K562 (cell line): ENCODE results near the gene VPS4B. TPM values are rescaled to one million over a fixed set of nuclear protein-coding genes. Genes with fewer than 3 reads are reported as not detected.

Experiments used
- ATAC-seq: fragments of 200-7000 bp; cut with Tn5 transposase; 3 replicates; pipeline ENCODE4 v1.9.1; 2020; ENCODE audit warnings: moderate library complexity
- BruUV-seq: library from RNA; stranded (reverse); fragments of 400-500 nt; replicated peaks from 2 replicates; lab custom pipeline; 2021; lab: Mats Ljungman, UMichigan
- CTCF ChIA-PET: fragments of 300-600 bp; formaldehyde crosslinking; extraction: SDS; loops from one replicate; lab custom pipeline; 2021; ENCODE audit warnings: low intra/inter-chr PET ratio; lab: Yijun Ruan, JAX
- POLR2A ChIA-PET: fragments of 300-600, 350-650 bp; sonication (Branson Sonifier 250); formaldehyde crosslinking; extraction: SDS; loops from one replicate; lab custom pipeline; 2021; ENCODE audit warnings: antibody characterized with exemption, inconsistent platforms; lab: Yijun Ruan, JAX
- DNase-seq, 4 experiments: peaks; one replicate each; pipeline versions ENCODE4 v3.0.0 to v3.0.0-alpha.2; 2011 to 2018; ENCODE audit warnings: low spot score in 3 of 4, mixed read lengths in 3 of 4; ENCODE audit errors: extremely low read depth in 1 of 4
- FAIRE-seq: peaks from 2 replicates; lab custom pipeline; 2011; peaks lifted over from hg19 to GRCh38; lab: Jason Lieb, UNC
- H2AFZ ChIP-seq: 2 replicates; pipeline ENCODE4 v1.6.0; 2011; ENCODE audit warnings: low read depth, low read length, control low read depth, inconsistent platforms
- H3K27ac ChIP-seq: fragments of 200-600 bp; 3 replicates; pipeline ENCODE4 v1.8.0; 2011; ENCODE audit warnings: low read depth, mild to moderate bottlenecking, control low read depth, inconsistent platforms, low read length, moderate library complexity, mixed read lengths; ENCODE audit errors: extremely low read depth
- H3K27me3 ChIP-seq, 2 experiments: fragments of 300-600 bp in 1 of 2; 2 replicates in 1 of 2; 3 replicates in 1 of 2; pipeline versions ENCODE4 v1.6.0 to v1.8.0; 2011; ENCODE audit warnings: inconsistent platforms in 2 of 2, low read length in 2 of 2, mild to moderate bottlenecking in 1 of 2, mixed read lengths in 1 of 2, moderate library complexity in 1 of 2; ENCODE audit not compliant: control insufficient read depth in 2 of 2, insufficient read depth in 2 of 2
- H3K36me3 ChIP-seq: fragments of 300-600 bp; 3 replicates; pipeline ENCODE4 v1.8.0; 2011; ENCODE audit warnings: mild to moderate bottlenecking, low read length, inconsistent platforms; ENCODE audit not compliant: control insufficient read depth, insufficient read depth
- H3K4me1 ChIP-seq, 2 experiments: fragments of 200-600 bp in 1 of 2; replicated peaks in 1 of 2; 2 replicates in 1 of 2; 3 replicates in 1 of 2; pipeline versions ENCODE4 v1.5.1 to v1.8.0; 2011; ENCODE audit warnings: inconsistent platforms in 2 of 2, low read length in 2 of 2, mild to moderate bottlenecking in 1 of 2, mixed read lengths in 1 of 2, moderate library complexity in 1 of 2; ENCODE audit not compliant: control insufficient read depth in 2 of 2, insufficient read depth in 2 of 2
- H3K4me2 ChIP-seq: 2 replicates; pipeline ENCODE4 v1.6.1; 2011; ENCODE audit warnings: low read length, control low read depth, inconsistent platforms, mixed read lengths; ENCODE audit not compliant: insufficient read depth
- H3K4me3 ChIP-seq: fragments of 200-600 bp; sonication (generic), shearing (Covaris generic); 2 replicates; pipeline ENCODE4 v1.5.1; 2016; ENCODE audit warnings: control low read depth, inconsistent platforms
- H3K79me2 ChIP-seq: fragments of 200-600 bp; 3 replicates; pipeline ENCODE4 v1.8.0; 2011; ENCODE audit warnings: low read length, inconsistent platforms; ENCODE audit not compliant: control insufficient read depth, insufficient read depth
- H3K9ac ChIP-seq, 2 experiments: 2 replicates each; pipeline versions ENCODE4 v1.6.0 to v1.6.1; 2011; ENCODE audit warnings: low read depth in 2 of 2, low read length in 2 of 2, control low read depth in 1 of 2, inconsistent platforms in 1 of 2, mild to moderate bottlenecking in 1 of 2, mixed read lengths in 1 of 2; ENCODE audit not compliant: insufficient read depth in 1 of 2
- H3K9me1 ChIP-seq: one replicate; pipeline ENCODE4 v1.6.0; 2011; ENCODE audit warnings: inconsistent platforms, mild to moderate bottlenecking, low read length, moderate library complexity; ENCODE audit not compliant: control insufficient read depth, insufficient read depth
- H3K9me3 ChIP-seq: replicated peaks from 2 replicates; pipeline ENCODE4 v1.5.1; 2011; ENCODE audit warnings: low read depth, low read length, inconsistent platforms; ENCODE audit not compliant: control insufficient read depth, insufficient read depth
- H4K20me1 ChIP-seq: replicated peaks from 2 replicates; pipeline ENCODE4 v1.6.1; 2011; ENCODE audit warnings: low read length, inconsistent platforms, mixed read lengths; ENCODE audit not compliant: control insufficient read depth, insufficient read depth
- CEBPG ChIP-seq, 3 experiments: fragments of 200-800 bp in 1 of 3; sonication (Bioruptor generic) in 1 of 3; sonication (generic) in 1 of 3; formaldehyde crosslinking in 1 of 3; IDR thresholded peaks in 2 of 3; conservative IDR thresholded peaks in 1 of 3; 2 replicates each; pipeline versions ENCODE4 v1.6.1 to v1.8.0; 2016 to 2022; ENCODE audit warnings: missing compliant biosample characterization in 2 of 3, missing genetic modification characterization in 2 of 3, mild to moderate bottlenecking in 1 of 3, missing genetic modification reagents in 1 of 3
- FOXM1 ChIP-seq, 2 experiments: fragments of 450-650 bp in 1 of 2; sonication (generic) in 1 of 2; formaldehyde crosslinking in 1 of 2; IDR thresholded peaks; 2 replicates each; pipeline versions ENCODE4 v1.6.1 to v1.9.0; 2017 to 2022; ENCODE audit warnings: low read depth in 2 of 2, mild to moderate bottlenecking in 2 of 2, missing genetic modification reagents in 1 of 2, moderate library complexity in 1 of 2
- JUND ChIP-seq, 2 experiments: IDR thresholded peaks; 2 replicates in 1 of 2; 3 replicates in 1 of 2; pipeline ENCODE4 v1.6.1; 2011; ENCODE audit warnings: borderline replicate concordance in 2 of 2, low read depth in 2 of 2, low read length in 2 of 2, improper control_type of control experiment in 1 of 2, missing biosample characterization in 1 of 2, missing genetic modification characterization in 1 of 2, missing genetic modification reagents in 1 of 2
- ZNF140 ChIP-seq: fragments of 250-450 bp; sonication (Bioruptor Pico); IDR thresholded peaks from 2 replicates; pipeline ENCODE4 v1.8.0; 2021; ENCODE audit warnings: moderate library complexity, mild to moderate bottlenecking, inconsistent platforms
- WGBS: fragments of 100-300 bp; shearing (Covaris generic); methylation state at CpG from one replicate; pipeline ENCODE4 v1.1.6; 2016; ENCODE audit warnings: low coverage, mixed read lengths; ENCODE audit not compliant: insufficient coverage; ENCODE audit errors: missing lambda C conversion rate; 5-methylcytosine and 5-hydroxymethylcytosine counted together
- in situ Hi-C: fragments of 300-500 bp; cut with MboI; formaldehyde crosslinking; loops from 4 replicates; pipeline ENCODE4 v1.15.0; 2018; ENCODE audit warnings: inconsistent platforms, mixed read lengths
- intact Hi-C: fragments of 100-400 bp; cut with micrococcal nuclease; formaldehyde crosslinking; loops from 2 replicates; pipeline ENCODE4 v1.14.2; 2022
- polyA plus RNA-seq, 8 experiments: library from polyadenylated mRNA; depleted of rRNA in 4 of 8; stranded (reverse) in 5 of 8; unstranded in 3 of 8; fragments of >200 nt; fragmentation: Nextera tagmentation in 2 of 8; fragmentation: Illumina TruSeq in 1 of 8; extraction: Ambion mirVana in 2 of 8; extraction: Trizol in 1 of 8; gene quantifications; 2 replicates each; pipeline versions ENCODE4 v1.2.1 to v1.2.3, GENCODE V29; 2011 to 2014; ENCODE audit warnings: inconsistent platforms in 1 of 8, missing spikeins in 1 of 8
- total RNA-seq, 7 experiments: library from RNA; depleted of rRNA in 6 of 7; stranded (reverse); fragments of >200 nt in 6 of 7; fragmentation: Illumina TruSeq in 2 of 7; extraction: Trizol in 2 of 7; gene quantifications; 2 replicates each; pipeline versions ENCODE4 v1.2.1 to v1.2.3, GENCODE V29; 2011 to 2021; ENCODE audit warnings: low replicate concordance in 1 of 7
- TF ChIP-seq, protein P1 (sequence below): fragments of 450-650 bp; formaldehyde crosslinking; IDR thresholded peaks from 2 replicates; pipeline ENCODE4 v1.4.0; 2020; ENCODE audit warnings: mild to moderate bottlenecking

VPS4B gene
- total and polyA plus RNA-seq, 9 of the 15 experiments (the other 6 are each of a cell fraction or from before 2014, with no cell fraction given): 7.3 to 16.4 (median 10.4) TPM

DNA sequence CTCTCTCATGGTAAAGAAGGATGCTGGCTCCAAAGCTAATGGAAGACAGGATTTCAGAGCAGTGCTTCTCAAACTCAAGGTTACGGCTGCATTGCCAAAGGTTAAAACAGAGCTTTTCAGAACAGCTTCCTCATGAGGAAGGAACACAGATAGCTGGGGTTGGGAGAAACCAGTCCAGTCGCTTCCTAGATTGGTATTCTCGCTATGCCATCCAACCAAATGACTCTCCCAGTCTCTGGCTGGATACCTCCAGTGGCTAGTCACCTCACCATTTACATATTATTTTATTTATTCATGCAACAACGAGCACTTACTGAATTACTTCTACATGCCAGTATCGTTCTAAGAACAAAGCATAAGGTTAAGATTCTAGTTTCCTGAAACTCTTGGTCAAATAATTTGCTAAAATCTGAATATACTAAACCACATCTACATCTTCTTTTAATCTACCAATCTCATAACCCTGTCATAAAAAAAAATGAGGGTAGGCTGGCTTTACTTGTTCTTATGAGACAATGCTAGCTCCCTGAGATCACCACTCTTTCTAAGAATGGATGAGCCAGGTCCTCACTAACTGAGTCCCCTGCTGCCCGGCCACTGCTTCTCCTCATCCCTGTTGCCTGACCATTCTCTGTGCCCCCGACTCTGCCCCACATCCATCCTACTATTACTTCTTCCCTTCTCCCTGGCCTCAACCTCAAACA lies 75.6 kb downstream of the VPS4B start:
- BruUV-seq: no TSS peak
- FAIRE-seq (no peak), DNase-seq (no peak), ATAC-seq (no peak)
- Histone ChIP-seq H3K27ac (no peak overlapping the region), H3K4me1 (no peaks in the 10 kb centered on the region), H3K9me3 (no peaks in the 10 kb centered on the region), H3K4me3 (no peak overlapping the region), H3K36me3 (peaks cover 51% of the 10 kb centered on the region; the same call in 2 of the 3 replicates), H3K79me2 (no peaks in the 10 kb centered on the region), H3K9ac (no peak overlapping the region), H2AFZ (no peak overlapping the region), H3K27me3 (no peaks in the 10 kb centered on the region), H3K4me2 (no peak overlapping the region), H3K9me1 (no peaks in the 10 kb centered on the region), H4K20me1 (no peaks in the 10 kb centered on the region)
- intact Hi-C loops (loop anchor here (10.0 kb wide), 1 partner anchor 498 kb away; no protein-coding TSS in a partner anchor), in situ Hi-C loops (loop anchor here (10.0 kb wide), 1 partner anchor 88 kb away; no protein-coding TSS in a partner anchor)
- TF ChIP-seq CEBPG (CRISPR knock-in tag; IDR thresholded peaks at IDR 0.05) (no peak), CEBPG (tag; conservative IDR thresholded peaks at IDR 0.05 in 1 of 2, IDR thresholded peaks at IDR 0.05 in 1 of 2) (no peak), JUND (IDR thresholded peaks at IDR 0.05; ENCODE audit: borderline replicate concordance, low read depth, low read length) (no peak), JUND (tag; IDR thresholded peaks at IDR 0.05; ENCODE audit: borderline replicate concordance, low read depth, low read length) (no peak), FOXM1 (IDR thresholded peaks at IDR 0.05; ENCODE audit: low read depth) (no peak), FOXM1 (CRISPR knock-in tag; IDR thresholded peaks at IDR 0.05; ENCODE audit: low read depth) (no peak), ZNF140 (CRISPR knock-in tag) (no peak)
- TF ChIP-seq, protein P1, sequence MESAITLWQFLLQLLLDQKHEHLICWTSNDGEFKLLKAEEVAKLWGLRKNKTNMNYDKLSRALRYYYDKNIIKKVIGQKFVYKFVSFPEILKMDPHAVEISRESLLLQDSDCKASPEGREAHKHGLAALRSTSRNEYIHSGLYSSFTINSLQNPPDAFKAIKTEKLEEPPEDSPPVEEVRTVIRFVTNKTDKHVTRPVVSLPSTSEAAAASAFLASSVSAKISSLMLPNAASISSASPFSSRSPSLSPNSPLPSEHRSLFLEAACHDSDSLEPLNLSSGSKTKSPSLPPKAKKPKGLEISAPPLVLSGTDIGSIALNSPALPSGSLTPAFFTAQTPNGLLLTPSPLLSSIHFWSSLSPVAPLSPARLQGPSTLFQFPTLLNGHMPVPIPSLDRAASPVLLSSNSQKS (CRISPR knock-in tag): no peak
- 79% methylated on average over 6 of the region's 7 CpGs for WGBS
- POLR2A ChIA-PET: no interaction called here
- CTCF ChIA-PET: no interaction called here
